H54 (cell line): ENCODE results near the gene PRKCB.

Experiments used
- DNase-seq: peaks from one replicate; pipeline ENCODE4 v3.0.0; 2011; ENCODE audit warnings: low spot score, mixed read lengths; ENCODE audit not compliant: insufficient read length
- FAIRE-seq: peaks from 3 replicates; lab custom pipeline; 2011; peaks lifted over from hg19 to GRCh38; lab: Jason Lieb, UNC
- POLR2A ChIP-seq: IDR thresholded peaks from 2 replicates; pipeline ENCODE4 v1.6.1; 2011; ENCODE audit warnings: low read depth, mild to moderate bottlenecking, low read length

PRKCB gene

DNA sequence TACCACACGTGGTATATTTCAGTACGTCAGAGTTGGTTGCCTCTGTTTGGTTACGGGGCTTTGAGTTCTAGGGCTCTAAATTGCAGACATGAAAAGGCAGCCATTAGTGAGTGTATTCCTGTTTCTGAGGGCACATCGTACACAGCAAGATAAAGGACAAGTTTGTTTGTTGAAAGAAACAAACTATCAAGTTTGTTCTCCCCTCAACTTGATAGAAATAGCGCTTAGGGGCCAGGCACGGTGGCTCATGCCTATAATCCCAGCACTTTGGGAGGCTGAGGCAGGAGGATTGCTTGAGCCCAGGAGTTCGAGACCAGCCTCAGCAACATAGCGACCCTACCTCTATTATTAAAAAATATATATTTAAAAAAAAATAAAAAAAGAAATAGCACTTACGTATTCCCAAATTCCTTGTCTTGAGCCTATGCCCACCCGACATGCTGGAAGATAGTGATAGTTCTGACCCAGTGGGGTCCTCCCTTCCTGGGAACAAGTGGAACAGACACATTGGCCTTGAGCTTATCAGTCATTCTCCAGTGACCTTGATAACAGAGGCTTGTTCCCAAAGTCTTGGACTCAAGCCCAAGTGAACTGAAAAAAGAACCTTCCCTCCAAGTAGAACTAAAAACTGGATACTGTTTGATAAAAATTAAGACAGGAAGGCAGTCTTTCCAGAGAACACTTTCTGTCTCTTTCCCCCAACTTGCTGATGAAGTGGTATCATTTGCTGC lies 280.4 kb downstream of the PRKCB start:
- DNase-seq (no peak), FAIRE-seq (no peak)
- no peak for TF ChIP-seq POLR2A

DNA sequence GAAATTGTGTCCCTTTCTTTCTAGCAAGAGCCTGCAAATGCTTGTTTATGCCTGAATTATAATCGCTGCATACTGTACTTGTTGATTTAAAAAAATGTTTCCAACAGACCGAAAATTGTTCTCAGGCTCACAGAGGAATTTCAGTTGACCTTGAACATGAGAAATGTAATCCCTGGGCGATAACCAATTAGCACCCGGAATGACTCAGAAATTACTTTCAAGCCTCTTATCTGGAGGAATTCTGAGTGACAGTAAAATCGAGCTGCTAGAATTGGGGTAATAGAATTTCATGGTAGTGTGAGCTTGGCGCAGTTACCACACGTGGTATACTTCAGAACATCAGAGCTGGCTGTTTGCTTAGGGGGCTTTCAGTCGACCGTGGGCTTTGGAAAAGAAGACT lies 281.2 kb downstream of the PRKCB start:
- no peak for DNase-seq
- no peak for FAIRE-seq
- TF ChIP-seq POLR2A: no peak

GRCh38 chr16:24117680-24118079 lies 281.9 kb downstream of the PRKCB start:
- TF ChIP-seq POLR2A: no peak
- no peak for DNase-seq

DNA sequence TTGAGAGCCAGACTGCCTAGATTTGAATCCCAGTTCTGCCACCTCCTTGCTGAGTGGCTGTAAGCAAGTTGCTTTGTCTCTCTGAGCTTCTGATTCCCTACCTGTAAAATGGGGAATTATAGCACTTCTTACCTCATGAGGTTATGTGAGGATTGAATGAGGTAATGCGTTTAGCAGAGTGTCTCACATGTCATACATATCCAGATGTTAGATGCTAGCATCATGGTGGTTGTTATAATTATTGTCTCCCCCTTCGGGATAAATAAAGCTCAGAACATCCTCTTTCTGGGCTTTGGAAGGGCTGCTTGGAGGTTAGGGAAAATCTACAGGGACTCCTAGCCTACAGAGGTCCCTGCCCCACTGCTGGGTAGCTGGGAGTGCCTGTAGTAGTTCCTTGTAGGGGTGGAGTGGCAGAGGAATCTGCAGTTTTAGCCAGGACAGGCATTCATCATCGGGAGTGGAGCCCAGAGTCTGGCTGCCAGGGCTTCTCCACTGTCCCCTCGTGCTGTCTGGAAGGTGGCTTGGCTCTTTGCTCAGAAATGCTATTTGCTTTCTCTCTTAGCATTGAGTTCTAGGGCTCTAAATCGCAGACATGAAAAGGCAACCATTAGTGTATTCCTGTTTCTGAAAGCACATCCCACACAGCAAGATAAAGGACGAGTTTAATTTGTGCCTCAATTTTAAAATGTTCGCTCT lies 282.5 kb downstream of the PRKCB start:
- TF ChIP-seq POLR2A: no peak
- DNase-seq: no peak
- FAIRE-seq: no peak

More at GRCh38 chr16:24117680-24118079, 281.9 kb downstream of the PRKCB start:
- FAIRE-seq: no peak

DNA sequence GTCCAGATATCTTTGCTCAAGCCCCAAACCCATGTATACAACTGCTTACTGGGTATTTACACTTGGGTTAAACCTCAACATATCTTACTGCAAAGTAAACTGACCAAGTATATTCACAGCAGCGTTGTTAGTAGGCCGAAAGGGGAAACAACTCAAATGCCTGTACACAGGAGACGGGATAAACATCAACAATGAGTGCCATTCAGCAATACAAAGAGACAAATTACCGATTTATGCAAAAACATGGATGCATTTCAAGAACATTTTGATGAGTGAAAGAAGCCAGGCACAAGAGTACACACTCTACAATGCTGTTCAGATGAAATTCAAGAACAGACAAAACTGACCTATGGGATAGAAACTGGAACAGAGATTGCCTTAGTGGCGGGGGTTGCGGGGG lies 284.0 kb downstream of the PRKCB start:
- no peak for TF ChIP-seq POLR2A
- DNase-seq: no peak
- no peak for FAIRE-seq

DNA sequence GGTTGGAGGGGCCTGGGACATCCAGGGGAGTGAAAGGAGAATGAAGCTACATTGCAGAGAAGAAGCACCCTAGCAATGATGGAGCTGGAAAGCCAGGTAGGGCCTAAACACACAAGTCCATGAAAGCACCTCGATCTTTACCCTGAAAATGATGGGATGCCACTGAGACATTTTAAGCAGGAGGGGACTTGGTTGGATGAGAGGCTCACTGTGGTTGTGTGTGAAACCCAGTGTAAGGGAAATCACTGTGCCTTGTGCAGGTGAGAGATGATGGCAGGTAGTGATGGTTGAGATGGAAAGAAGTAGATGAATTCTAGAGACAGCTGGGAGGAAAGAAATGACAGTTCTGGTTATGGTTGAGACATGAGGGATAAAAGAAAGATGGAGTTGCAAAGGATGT lies 287.5 kb downstream of the PRKCB start:
- no peak for DNase-seq
- TF ChIP-seq POLR2A: no peak
- FAIRE-seq: no peak

DNA sequence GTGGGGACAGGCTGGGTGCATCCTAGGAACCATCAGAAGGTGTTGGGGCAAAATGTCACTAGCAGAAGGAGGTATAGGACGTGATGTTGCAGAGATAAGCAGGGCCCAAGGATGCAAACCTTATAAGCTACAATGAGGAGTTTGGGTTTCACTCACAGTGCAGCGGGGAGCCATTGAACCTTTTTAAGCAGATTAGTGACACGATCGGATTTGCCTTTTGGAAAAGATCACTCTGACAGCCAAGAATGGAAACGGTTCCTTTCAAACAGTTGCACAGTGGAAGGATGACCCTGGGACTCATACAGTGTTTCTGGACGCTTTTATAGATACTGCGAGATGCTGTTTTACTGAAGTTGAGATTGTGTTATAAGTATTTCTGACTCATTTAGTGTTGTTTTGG lies 288.5 kb downstream of the PRKCB start:
- no peak for TF ChIP-seq POLR2A
- no peak for DNase-seq
- FAIRE-seq: no peak

DNA sequence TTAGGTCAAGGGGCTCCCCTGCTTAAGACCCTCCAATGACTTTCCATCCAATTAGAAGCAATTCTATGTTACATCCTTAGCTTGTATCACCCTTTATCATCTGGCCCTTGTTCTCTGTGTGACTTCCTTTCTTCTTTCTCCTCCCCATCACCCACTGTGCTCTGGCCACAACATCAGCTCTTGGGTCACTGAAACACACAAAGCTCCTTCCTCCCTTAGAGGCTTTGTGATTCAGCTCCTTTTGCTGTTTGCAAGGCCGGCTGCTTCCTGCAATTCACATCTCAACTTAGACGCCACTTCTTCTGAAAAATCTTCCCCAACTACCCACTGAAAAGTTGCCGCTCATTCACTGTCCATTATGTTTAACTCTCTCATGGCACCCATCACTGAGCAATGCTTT lies 289.4 kb downstream of the PRKCB start:
- no peak for DNase-seq
- TF ChIP-seq POLR2A: no peak
- no peak for FAIRE-seq

DNA sequence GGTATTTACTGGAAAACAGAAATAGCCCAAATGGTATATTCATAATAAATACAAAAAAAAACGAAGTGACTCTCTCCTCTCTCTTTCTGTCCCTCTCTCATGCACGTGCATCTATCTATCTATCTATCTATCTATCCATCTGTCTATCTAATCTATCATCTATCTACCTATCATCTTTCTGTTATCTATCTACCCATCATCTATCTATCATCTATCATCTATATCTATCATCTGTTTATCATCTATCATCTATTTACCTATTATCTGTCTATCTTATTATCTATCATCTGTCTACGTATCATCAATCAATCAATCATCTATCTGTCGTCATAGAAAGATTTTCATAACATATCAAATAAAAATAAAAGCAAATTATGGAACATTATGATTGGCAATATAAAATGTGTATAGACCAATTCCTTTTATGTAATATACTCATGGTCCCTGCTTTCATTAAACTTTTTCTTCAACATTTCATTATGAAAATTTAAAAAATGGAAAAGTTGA lies 293.7 kb downstream of the PRKCB start:
- no peak for TF ChIP-seq POLR2A
- FAIRE-seq: no peak
- no peak for DNase-seq

- FAIRE-seq: no peak
- no peak for TF ChIP-seq POLR2A
- no peak for DNase-seq
Measured at GRCh38 chr16:24130494-24131085, 294.8 kb downstream of the PRKCB start.

GRCh38 chr16:24131294-24131693 lies 295.5 kb downstream of the PRKCB start:
- FAIRE-seq: no peak
- DNase-seq: no peak
- TF ChIP-seq POLR2A: no peak

- no peak for TF ChIP-seq POLR2A
- no peak for DNase-seq
- no peak for FAIRE-seq
Measured at GRCh38 chr16:24132048-24132796, 296.4 kb downstream of the PRKCB start.

- TF ChIP-seq POLR2A: no peak
- FAIRE-seq: no peak
Measured at GRCh38 chr16:24132797-24133155, 297.0 kb downstream of the PRKCB start.

DNA sequence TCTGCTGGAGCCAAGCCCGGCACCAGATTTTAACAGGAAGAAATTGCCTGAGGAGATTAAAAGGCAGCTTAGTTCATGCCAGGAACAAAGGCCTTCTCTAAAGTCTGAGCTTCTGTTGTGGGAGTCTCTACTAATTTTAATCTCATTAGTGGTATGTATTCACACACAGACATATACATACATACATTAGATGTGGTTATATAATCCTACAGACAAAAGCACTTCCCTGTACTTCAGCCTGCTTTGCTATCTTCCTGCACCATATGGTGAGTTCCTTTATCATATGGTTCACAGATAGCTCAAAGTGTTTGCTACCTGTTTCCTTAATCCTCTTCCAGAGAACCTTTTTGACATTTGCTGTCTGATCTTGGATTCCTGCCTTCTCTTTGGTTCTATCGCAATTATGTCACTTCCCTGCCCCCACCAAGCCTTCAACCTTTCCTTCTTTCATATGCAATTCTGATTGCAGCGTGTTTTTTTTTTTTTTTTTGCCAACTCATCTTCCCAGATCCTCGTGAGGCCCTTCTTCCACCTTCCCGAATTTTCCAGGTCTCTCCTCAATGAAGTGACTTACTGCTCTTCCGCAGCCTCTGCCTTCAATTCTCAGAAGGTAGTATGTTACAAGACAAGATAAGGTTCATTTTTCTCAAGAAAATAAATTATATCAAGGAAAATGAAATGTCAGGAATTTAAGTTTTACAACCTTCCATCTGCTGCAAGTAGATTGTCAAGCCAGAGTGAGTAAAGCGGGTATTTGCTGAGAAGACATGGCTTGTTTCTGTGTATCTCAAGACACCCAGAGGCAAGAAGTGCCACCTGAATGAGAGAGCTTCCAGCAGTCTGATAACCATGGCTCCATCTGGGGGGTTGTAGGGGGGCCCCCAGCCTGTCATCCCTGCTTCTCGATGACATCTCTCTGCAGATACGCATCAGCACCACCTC lies 300.1 kb downstream of the PRKCB start:
- DNase-seq (no peak), FAIRE-seq (no peak)
- TF ChIP-seq POLR2A: no peak

More at GRCh38 chr16:24132797-24133155, 297.0 kb downstream of the PRKCB start:
- no peak for DNase-seq
